Measurements from ENCODE around the gene GPC5. TPM values are rescaled to one million over a fixed set of nuclear protein-coding genes. Genes with fewer than 3 reads are reported as not detected.

The GPC5 gene
- total RNA-seq, 1 experiment from 2014 or later = 14.2 TPM

DNA sequence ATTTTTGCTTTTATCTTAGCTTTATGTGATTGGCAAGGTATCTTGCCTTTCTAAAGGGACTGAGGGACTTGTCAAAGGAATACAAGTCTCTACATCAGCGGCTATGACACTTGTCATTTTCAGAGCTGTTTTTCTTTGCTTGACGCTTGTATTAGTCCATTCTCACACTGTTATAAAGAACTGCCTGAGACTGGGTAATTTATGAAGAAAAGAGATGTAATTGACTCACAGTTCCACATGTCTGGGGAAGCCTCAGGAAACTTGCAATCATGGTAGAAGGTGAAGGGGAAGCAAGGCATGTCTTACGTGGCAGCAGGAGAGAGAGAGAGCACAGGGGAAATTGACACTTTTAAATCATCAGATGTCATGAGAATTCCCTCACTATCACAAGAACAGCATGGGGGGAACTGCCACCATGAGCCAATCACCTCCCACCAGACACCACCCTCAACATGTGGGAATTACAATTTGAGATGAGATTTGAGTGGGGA lies 128.2 kb downstream of the GPC5 start:
- no peak for DNase-seq (ENCODE audit: low spot score)
- in situ Hi-C loops (cut with HindIII; ENCODE audit: low sequenced_read_pairs) = no loop called here

GRCh38 chr13:91529739-91530482 lies 131.5 kb downstream of the GPC5 start:
- in situ Hi-C loops (cut with HindIII; ENCODE audit: low sequenced_read_pairs) = no loop called here
- DNase-seq (ENCODE audit: low spot score) = no peak

GRCh38 chr13:91531646-91532045 lies 133.2 kb downstream of the GPC5 start:
- no peak for DNase-seq (ENCODE audit: low spot score)
- in situ Hi-C loops (cut with HindIII; ENCODE audit: low sequenced_read_pairs) = no loop called here

- DNase-seq (ENCODE audit: low spot score) = no peak
- in situ Hi-C loops (cut with HindIII; ENCODE audit: low sequenced_read_pairs) = no loop called here
Measured at GRCh38 chr13:91533354-91533753, 134.9 kb downstream of the GPC5 start.

DNA sequence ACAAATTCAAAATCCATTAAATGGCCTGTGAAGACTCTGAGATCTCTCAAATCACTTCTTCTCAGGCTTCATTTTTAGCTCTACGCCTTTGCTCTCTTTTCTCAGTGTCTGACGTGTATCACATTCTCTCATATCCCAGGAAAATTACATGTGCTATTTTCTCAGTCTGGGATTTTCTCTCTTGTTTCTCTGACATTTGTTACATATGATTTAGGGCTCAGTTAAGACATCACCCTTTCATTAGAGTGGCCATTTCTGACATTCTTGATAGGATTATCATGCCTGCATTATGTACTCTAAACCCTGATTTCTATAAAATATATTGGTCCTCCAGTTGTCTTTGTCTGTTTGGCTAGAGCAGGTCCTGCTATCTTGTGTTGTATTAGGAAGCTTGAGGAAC lies 136.6 kb downstream of the GPC5 start:
- in situ Hi-C loops (cut with HindIII; ENCODE audit: low sequenced_read_pairs) = no loop called here
- DNase-seq (ENCODE audit: low spot score) = no peak

GRCh38 chr13:91537376-91537775 lies 139.0 kb downstream of the GPC5 start:
- no peak for DNase-seq (ENCODE audit: low spot score)
- in situ Hi-C loops (cut with HindIII; ENCODE audit: low sequenced_read_pairs) = no loop called here

- in situ Hi-C loops (cut with HindIII; ENCODE audit: low sequenced_read_pairs) = no loop called here
Measured at GRCh38 chr13:91539286-91540157, 141.1 kb downstream of the GPC5 start.

DNA sequence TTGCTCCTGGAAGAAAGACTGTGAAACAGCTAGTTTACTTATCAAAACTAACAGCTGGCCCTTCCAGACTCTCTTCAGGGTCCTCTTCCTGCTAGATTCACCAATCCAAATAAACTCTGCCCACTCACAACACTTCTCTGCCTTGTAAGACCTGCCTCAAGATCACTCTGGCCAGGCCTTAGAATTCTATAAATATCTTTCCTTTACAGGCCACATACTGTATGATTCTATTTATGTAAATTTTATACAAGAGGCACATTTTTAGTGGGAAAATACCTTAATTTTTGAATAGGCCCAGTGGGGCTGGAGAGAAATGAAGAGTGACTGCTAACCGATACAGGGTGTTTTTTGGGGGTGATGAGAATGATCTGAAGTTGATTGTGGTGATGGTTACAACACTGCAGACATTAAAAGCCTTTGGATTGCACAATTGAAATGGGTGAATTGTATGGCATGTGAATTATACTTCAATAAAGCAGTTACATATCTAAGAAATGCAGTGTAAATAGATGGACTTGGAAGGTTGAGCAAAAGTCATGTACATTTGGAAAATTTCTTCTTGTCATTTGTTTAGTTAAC lies 141.8 kb downstream of the GPC5 start:
- in situ Hi-C loops (cut with HindIII; ENCODE audit: low sequenced_read_pairs) = no loop called here
- no peak for DNase-seq (ENCODE audit: low spot score)

More at GRCh38 chr13:91539286-91540157, 141.1 kb downstream of the GPC5 start:
- DNase-seq (ENCODE audit: low spot score) = no peak

DNA sequence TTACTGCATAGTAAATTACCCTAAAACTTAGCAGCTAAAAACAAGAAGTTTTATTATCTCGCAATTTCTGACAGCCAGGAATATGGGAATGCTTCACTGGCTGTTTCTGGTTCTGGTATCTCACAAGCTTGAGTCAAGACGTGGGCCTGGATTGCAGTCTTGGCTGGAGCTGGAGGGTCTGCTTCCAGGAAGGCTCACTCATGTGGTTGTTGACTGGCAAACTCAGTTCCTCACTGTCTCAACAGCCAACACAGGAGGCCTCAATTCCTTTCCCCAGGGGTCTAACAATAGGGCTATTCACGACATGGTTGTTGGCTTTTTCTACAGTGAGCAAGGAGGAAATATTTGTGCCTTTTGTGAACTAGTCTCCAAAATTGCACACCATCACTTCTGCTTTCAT lies 146.3 kb downstream of the GPC5 start:
- DNase-seq (ENCODE audit: low spot score) = no peak
- in situ Hi-C loops (cut with HindIII; ENCODE audit: low sequenced_read_pairs) = no loop called here

DNA sequence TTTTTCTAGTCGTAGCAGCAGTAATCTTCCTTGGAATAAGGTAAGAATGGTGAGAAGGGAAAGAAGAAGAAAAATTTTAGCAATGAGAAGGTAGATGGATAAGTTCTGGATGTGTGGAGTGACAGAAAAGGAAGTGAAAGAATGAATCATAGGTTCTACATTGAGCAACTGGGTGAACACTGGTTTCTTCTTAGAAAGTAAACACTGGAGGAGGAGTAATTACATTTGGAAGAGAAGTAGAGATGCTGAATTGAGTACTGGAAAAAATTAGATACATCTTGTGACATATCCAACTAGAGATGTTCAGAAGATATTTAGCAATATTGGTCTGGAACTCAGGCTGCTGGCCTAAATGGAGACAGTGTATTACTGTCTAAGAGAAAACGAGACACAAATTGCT lies 148.5 kb downstream of the GPC5 start:
- DNase-seq (ENCODE audit: low spot score) = no peak
- in situ Hi-C loops (cut with HindIII; ENCODE audit: low sequenced_read_pairs) = no loop called here

DNA sequence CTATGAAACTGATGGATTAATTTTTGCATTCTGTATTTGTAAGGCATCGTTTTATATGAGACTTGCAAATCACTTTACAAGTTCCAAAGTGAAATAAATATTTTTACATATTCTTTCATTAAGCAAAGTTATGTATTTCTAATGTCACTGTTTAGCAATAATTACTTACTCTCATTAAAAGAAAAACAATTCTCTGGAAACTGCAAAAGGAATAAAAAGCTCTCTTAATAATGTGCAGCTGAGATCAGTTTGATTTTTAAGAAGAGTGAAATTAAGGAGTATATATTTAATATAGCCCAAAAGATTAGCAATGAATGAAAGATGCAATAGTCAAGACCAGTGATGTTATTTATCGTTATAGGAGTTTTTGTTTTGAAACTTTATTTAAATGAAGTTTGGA lies 155.2 kb downstream of the GPC5 start:
- in situ Hi-C loops (cut with HindIII; ENCODE audit: low sequenced_read_pairs) = no loop called here
- DNase-seq (ENCODE audit: low spot score) = no peak

DNA sequence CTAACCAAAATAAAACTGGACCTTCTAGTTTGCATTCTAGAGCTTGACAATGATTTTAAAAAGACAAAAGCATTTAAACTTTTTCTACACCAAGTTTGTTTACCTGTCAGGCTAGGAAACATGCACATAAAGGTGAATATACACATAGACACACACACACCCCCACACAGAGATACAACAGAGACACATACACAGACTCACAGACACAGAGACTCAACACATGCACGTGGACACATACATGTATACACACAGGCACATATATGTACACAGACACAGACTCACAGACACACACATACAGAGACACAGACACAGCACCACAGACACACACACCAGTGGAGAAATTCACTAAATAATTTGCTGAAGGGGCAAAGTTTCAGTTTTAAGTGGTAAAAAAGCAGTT lies 155.7 kb downstream of the GPC5 start:
- in situ Hi-C loops (cut with HindIII; ENCODE audit: low sequenced_read_pairs) = no loop called here
- no peak for DNase-seq (ENCODE audit: low spot score)

GRCh38 chr13:91557328-91558090 lies 159.1 kb downstream of the GPC5 start:
- in situ Hi-C loops (cut with HindIII; ENCODE audit: low sequenced_read_pairs) = no loop called here
- DNase-seq (ENCODE audit: low spot score) = no peak

DNA sequence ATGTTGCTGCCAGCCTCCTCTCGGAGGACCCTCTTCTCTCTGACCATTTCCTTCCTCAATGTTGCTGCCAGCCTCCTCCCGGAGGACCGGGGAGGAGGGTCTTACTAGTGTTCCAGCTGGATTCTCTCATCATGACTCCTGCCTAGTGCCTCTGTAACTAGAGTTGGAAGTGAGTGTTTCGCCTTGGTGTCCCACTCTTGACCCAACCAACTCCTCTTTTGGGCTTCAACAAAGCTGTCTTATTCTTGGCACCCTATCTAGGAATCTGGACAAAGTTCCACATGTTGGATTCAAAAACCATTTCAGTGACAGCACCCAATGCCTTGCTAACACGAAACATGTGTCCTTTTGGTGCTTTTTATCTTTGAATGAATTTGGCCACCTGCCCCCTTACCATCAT lies 165.4 kb downstream of the GPC5 start:
- DNase-seq (ENCODE audit: low spot score) = no peak
- in situ Hi-C loops (cut with HindIII; ENCODE audit: low sequenced_read_pairs) = no loop called here

GRCh38 chr13:91564396-91564795 lies 166.0 kb downstream of the GPC5 start:
- DNase-seq (ENCODE audit: low spot score) = no peak
- in situ Hi-C loops (cut with HindIII; ENCODE audit: low sequenced_read_pairs) = no loop called here

GRCh38 chr13:91565296-91565695 lies 166.9 kb downstream of the GPC5 start:
- DNase-seq (ENCODE audit: low spot score) = no peak
- in situ Hi-C loops (cut with HindIII; ENCODE audit: low sequenced_read_pairs) = no loop called here

DNA sequence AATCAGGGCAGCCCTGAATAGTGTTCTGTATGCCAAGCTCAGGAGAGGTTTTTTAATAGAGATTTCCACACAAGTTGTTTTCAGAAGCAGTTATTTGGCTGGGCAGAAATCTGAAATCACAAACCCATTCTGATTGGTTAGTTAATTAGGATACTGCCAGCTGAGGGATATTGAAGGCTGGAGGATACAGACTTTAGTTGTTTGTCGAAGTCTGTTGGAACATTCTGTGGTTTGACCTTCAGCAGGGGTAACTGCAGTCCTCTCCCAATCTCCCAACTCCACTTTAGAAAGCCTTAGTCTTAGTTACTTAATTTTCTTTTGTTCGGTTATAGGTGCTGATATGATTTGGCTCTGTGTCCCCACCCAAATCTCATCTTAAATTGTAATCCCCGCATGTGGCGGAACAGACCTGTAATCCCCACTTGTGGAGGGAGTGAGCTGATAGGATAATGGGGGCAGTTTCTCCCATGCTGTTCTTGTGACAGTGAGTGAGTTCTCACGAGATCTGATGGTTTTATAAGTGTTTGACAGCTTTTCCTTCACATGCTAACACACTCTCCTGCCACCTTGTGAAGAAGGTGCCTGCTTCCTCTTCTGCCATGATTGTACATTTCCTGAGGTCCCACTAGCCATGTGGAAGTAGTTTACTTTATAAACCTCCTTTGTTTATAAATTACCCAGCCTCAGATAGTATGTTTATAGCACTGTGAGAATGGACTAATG lies 169.2 kb downstream of the GPC5 start:
- in situ Hi-C loops (cut with HindIII; ENCODE audit: low sequenced_read_pairs) = no loop called here
- no peak for DNase-seq (ENCODE audit: low spot score)

- no peak for DNase-seq (ENCODE audit: low spot score)
- in situ Hi-C loops (cut with HindIII; ENCODE audit: low sequenced_read_pairs) = no loop called here
Measured at GRCh38 chr13:91571681-91572080, 173.3 kb downstream of the GPC5 start.

- in situ Hi-C loops (cut with HindIII; ENCODE audit: low sequenced_read_pairs) = no loop called here
- DNase-seq (ENCODE audit: low spot score) = no peak
Measured at GRCh38 chr13:91572439-91572838, 174.0 kb downstream of the GPC5 start.
